HEK293 (cell line): ENCODE measurements around the gene GAS1.

Experiments
- CTCF ChIA-PET: fragments of 350-600 bp; formaldehyde crosslinking; extraction: SDS; loops from one replicate; lab custom pipeline; 2021; ENCODE audit warnings: antibody characterized with exemption; lab: Yijun Ruan, JAX
- POLR2A ChIA-PET: fragments of 300-600 bp; formaldehyde crosslinking; extraction: SDS; loops from one replicate; lab custom pipeline; 2020; ENCODE audit warnings: antibody characterized with exemption, inconsistent platforms; lab: Yijun Ruan, JAX
- H3K27ac ChIP-seq: fragments of 200-500 bp; sonication (Bioruptor generic); 2 replicates; pipeline ENCODE4 v1.5.1; 2014; ENCODE audit warnings: low read depth, low read length, control low read depth, inconsistent platforms; ENCODE audit errors: extremely low read depth
- H3K36me3 ChIP-seq, 2 experiments: fragments of 200-500 bp in 1 of 2; sonication (Bioruptor generic) in 1 of 2; 1 replicate in 1 of 2; 2 replicates in 1 of 2; pipeline ENCODE4 v1.5.1; 2014 to 2017; ENCODE audit warnings: inconsistent platforms in 2 of 2, low read length in 2 of 2; ENCODE audit not compliant: control insufficient read depth in 2 of 2, insufficient read depth in 1 of 2
- H3K4me1 ChIP-seq: fragments of 200-500 bp; sonication (Bioruptor generic); 2 replicates; pipeline ENCODE4 v1.5.1; 2014; ENCODE audit warnings: mild to moderate bottlenecking, low read length, inconsistent platforms; ENCODE audit not compliant: control insufficient read depth, insufficient read depth
- H3K4me3 ChIP-seq: 2 replicates; pipeline ENCODE4 v1.5.1; 2011; ENCODE audit warnings: low read depth, mild to moderate bottlenecking, control low read depth, low read length, moderate library complexity
- H3K9me3 ChIP-seq: fragments of 200-500 bp; sonication (Bioruptor generic); 2 replicates; pipeline ENCODE4 v1.5.1; 2014; ENCODE audit warnings: low read depth, low read length, inconsistent platforms; ENCODE audit not compliant: control insufficient read depth, insufficient read depth
- CTCF ChIP-seq: fragments of 450-650 bp; formaldehyde crosslinking; IDR thresholded peaks from 2 replicates; pipeline ENCODE4 v1.5.1; 2016; ENCODE audit warnings: missing biosample characterization, missing genetic modification characterization
- GLIS2 ChIP-seq: fragments of 450-650 bp; formaldehyde crosslinking; IDR thresholded peaks from 2 replicates; pipeline ENCODE4 v1.5.1; 2016; ENCODE audit warnings: missing biosample characterization, missing genetic modification characterization
- HIC1 ChIP-seq: fragments of 450-650 bp; formaldehyde crosslinking; IDR thresholded peaks from 2 replicates; pipeline ENCODE4 v1.5.1; 2016; ENCODE audit warnings: missing biosample characterization, missing genetic modification characterization
- HOXD13 ChIP-seq: sonication (generic); formaldehyde crosslinking; IDR thresholded peaks from 2 replicates; pipeline ENCODE4 v1.8.0; 2022; ENCODE audit warnings: missing genetic modification reagents, borderline replicate concordance
- KLF1 ChIP-seq: fragments of 450-650 bp; formaldehyde crosslinking; IDR thresholded peaks from 2 replicates; pipeline ENCODE4 v1.5.1; 2016; ENCODE audit warnings: missing biosample characterization, missing genetic modification characterization
- KLF9 ChIP-seq: fragments of 450-650 bp; formaldehyde crosslinking; IDR thresholded peaks from 2 replicates; pipeline ENCODE4 v1.5.1; 2016; ENCODE audit warnings: missing biosample characterization, missing genetic modification characterization, low read depth
- PATZ1 ChIP-seq: fragments of 450-650 bp; formaldehyde crosslinking; IDR thresholded peaks from 2 replicates; pipeline ENCODE4 v1.5.1; 2016; ENCODE audit warnings: missing biosample characterization, missing genetic modification characterization
- RBAK ChIP-seq: fragments of 450-650 bp; formaldehyde crosslinking; IDR thresholded peaks from 2 replicates; pipeline ENCODE4 v1.5.1; 2016; ENCODE audit warnings: missing biosample characterization, missing genetic modification characterization
- SALL2 ChIP-seq: fragments of 450-650 bp; formaldehyde crosslinking; IDR thresholded peaks from 2 replicates; pipeline ENCODE4 v1.5.0; 2017; ENCODE audit warnings: missing biosample characterization, mild to moderate bottlenecking, missing genetic modification characterization, borderline replicate concordance
- SP7 ChIP-seq: fragments of 450-650 bp; formaldehyde crosslinking; IDR thresholded peaks from 2 replicates; pipeline ENCODE4 v1.5.1; 2016; ENCODE audit warnings: missing biosample characterization, missing genetic modification characterization
- YY2 ChIP-seq: fragments of 450-650 bp; formaldehyde crosslinking; IDR thresholded peaks from 2 replicates; pipeline ENCODE4 v1.5.1; 2016; ENCODE audit warnings: missing biosample characterization, missing genetic modification characterization
- ZBTB20 ChIP-seq: fragments of 450-650 bp; formaldehyde crosslinking; IDR thresholded peaks from 2 replicates; pipeline ENCODE4 v1.5.1; 2016; ENCODE audit warnings: missing biosample characterization, missing genetic modification characterization
- ZFHX2 ChIP-seq: fragments of 450-650 bp; formaldehyde crosslinking; conservative IDR thresholded peaks from 2 replicates; pipeline ENCODE4 v1.5.1; 2016; ENCODE audit warnings: missing biosample characterization, missing genetic modification characterization
- ZFP37 ChIP-seq: fragments of 450-650 bp; formaldehyde crosslinking; IDR thresholded peaks from 2 replicates; pipeline ENCODE4 v1.5.1; 2016; ENCODE audit warnings: missing biosample characterization, missing genetic modification characterization
- ZNF114 ChIP-seq: fragments of 450-650 bp; formaldehyde crosslinking; IDR thresholded peaks from 2 replicates; pipeline ENCODE4 v1.5.0; 2017; ENCODE audit warnings: missing biosample characterization, missing genetic modification characterization
- ZNF23 ChIP-seq: fragments of 450-650 bp; formaldehyde crosslinking; IDR thresholded peaks from 2 replicates; pipeline ENCODE4 v1.5.1; 2016; ENCODE audit warnings: missing biosample characterization, missing genetic modification characterization, borderline replicate concordance
- ZNF239 ChIP-seq: fragments of 450-650 bp; formaldehyde crosslinking; IDR thresholded peaks from 2 replicates; pipeline ENCODE4 v1.5.1; 2016; ENCODE audit warnings: missing biosample characterization, missing genetic modification characterization
- ZNF292 ChIP-seq: fragments of 450-650 bp; formaldehyde crosslinking; IDR thresholded peaks from 2 replicates; pipeline ENCODE4 v1.5.1; 2016; ENCODE audit warnings: low read depth, missing biosample characterization, missing genetic modification characterization, borderline replicate concordance
- ZNF341 ChIP-seq: fragments of 450-650 bp; formaldehyde crosslinking; IDR thresholded peaks from 2 replicates; pipeline ENCODE4; 2016; ENCODE audit warnings: low read depth, missing biosample characterization, missing genetic modification characterization
- ZNF416 ChIP-seq: fragments of 450-650 bp; formaldehyde crosslinking; IDR thresholded peaks from 2 replicates; pipeline ENCODE4 v1.5.1; 2016; ENCODE audit warnings: missing biosample characterization, missing genetic modification characterization
- ZNF510 ChIP-seq: fragments of 450-650 bp; formaldehyde crosslinking; IDR thresholded peaks from 2 replicates; pipeline ENCODE4 v1.5.1; 2018; ENCODE audit warnings: mild to moderate bottlenecking, missing genetic modification characterization, missing biosample characterization; ENCODE audit not compliant: insufficient replicate concordance
- ZNF580 ChIP-seq: fragments of 450-650 bp; formaldehyde crosslinking; IDR thresholded peaks from 2 replicates; pipeline ENCODE4 v1.5.1; 2016; ENCODE audit warnings: missing biosample characterization, missing genetic modification characterization
- ZNF596 ChIP-seq: fragments of 450-650 bp; IDR thresholded peaks from 2 replicates; pipeline ENCODE4 v1.5.0; 2018; ENCODE audit warnings: missing biosample characterization, mild to moderate bottlenecking, missing genetic modification characterization, moderate library complexity
- ZNF600 ChIP-seq: fragments of 450-650 bp; formaldehyde crosslinking; IDR thresholded peaks from 2 replicates; pipeline ENCODE4 v1.5.1; 2016; ENCODE audit warnings: missing biosample characterization, missing genetic modification characterization
- ZNF692 ChIP-seq: fragments of 450-650 bp; formaldehyde crosslinking; IDR thresholded peaks from 2 replicates; pipeline ENCODE4 v1.5.1; 2016; ENCODE audit warnings: missing biosample characterization, missing genetic modification characterization
- ZNF768 ChIP-seq: fragments of 450-650 bp; formaldehyde crosslinking; IDR thresholded peaks from 2 replicates; pipeline ENCODE4 v1.5.1; 2018; ENCODE audit warnings: missing biosample characterization, mild to moderate bottlenecking, missing genetic modification characterization
- ZNF837 ChIP-seq: fragments of 450-650 bp; formaldehyde crosslinking; IDR thresholded peaks from 2 replicates; pipeline ENCODE4 v1.5.1; 2016; ENCODE audit warnings: missing biosample characterization, missing genetic modification characterization
- ZSCAN23 ChIP-seq: fragments of 450-650 bp; formaldehyde crosslinking; IDR thresholded peaks from 2 replicates; pipeline ENCODE4 v1.5.1; 2016; ENCODE audit warnings: missing biosample characterization, missing genetic modification characterization

The GAS1 gene

GRCh38 chr9:86945728-86946200 lies 1.5 kb downstream of the GAS1 start (continued):
- TF ChIP-seq ZBTB20, result peak; percentile 56; the same call in 1 of the 2 replicates
- TF ChIP-seq ZNF239 (tag by site-specific recombination), result no peak
- no peak for TF ChIP-seq ZNF596 (tag by site-specific recombination)
- TF ChIP-seq YY2 (tag by site-specific recombination), result 0 out of 2 replicates have a peak, but pooled peaks have one; percentile 26
- 0 out of 2 replicates have a peak, but pooled peaks have one; percentile 15 for TF ChIP-seq KLF1 (tag by site-specific recombination)
- TF ChIP-seq ZNF510 (tag by site-specific recombination), result no peak
- 0 out of 2 replicates have a peak, but pooled peaks have one; percentile 22 for TF ChIP-seq ZFP37 (tag by site-specific recombination)
- TF ChIP-seq ZSCAN23 (tag by site-specific recombination), result no peak
- peak; percentile 84 for TF ChIP-seq CTCF (tag by site-specific recombination)
- no peak for TF ChIP-seq KLF9
- 0 out of 2 replicates have a peak, but pooled peaks have one; percentile 13 for TF ChIP-seq PATZ1
- peak; percentile 81 for TF ChIP-seq ZNF837 (tag by site-specific recombination)
- peak; percentile 17; the same call in 1 of the 2 replicates for TF ChIP-seq SP7 (tag by site-specific recombination)
- no peak for TF ChIP-seq ZNF292 (tag by site-specific recombination)
- no peak for TF ChIP-seq ZNF768
- no peak for TF ChIP-seq ZNF580 (tag by site-specific recombination)
- TF ChIP-seq ZNF23 (tag by site-specific recombination), result no peak
- TF ChIP-seq ZNF114 (tag by site-specific recombination), result no peak

GRCh38 chr9:86944796-86945727 lies 2.2 kb downstream of the GAS1 start:
- Histone ChIP-seq H3K27ac (peak overlapping the region; percentile 99), H3K4me3 (peak overlapping the region; percentile 77), H3K4me1 (peaks cover 20% of the 10 kb centered on the region), H3K9me3 (no peaks in the 10 kb centered on the region), H3K36me3 (no peaks in the 10 kb centered on the region)
- ChIA-PET CTCF (interaction anchor here (0.7 to 1.6 kb wide), 4 partner anchors 88 to 458 kb away, joined by 3 to 5 read pairs (median 4); no protein-coding TSS in a partner anchor), POLR2A (no interaction called here)
- TF ChIP-seq HIC1 (no peak), ZNF341 (tag by site-specific recombination) (peak; percentile 84), ZFHX2 (tag by site-specific recombination) (0 out of 2 replicates have a peak, but pooled peaks have one; percentile 12), ZNF600 (tag by site-specific recombination) (peak; percentile 85), ZNF416 (no peak), SALL2 (tag by site-specific recombination) (no peak), HOXD13 (CRISPR knock-in tag) (no peak), RBAK (tag by site-specific recombination) (no peak), GLIS2 (peak; percentile 66), ZNF692 (tag by site-specific recombination) (no peak)
